OCI-LY1 (cell line): Measurements from ENCODE around the gene CHAT.

Experiments
- CTCF ChIP-seq: fragments of 200-600 bp; sonication (generic), shearing (Covaris generic); IDR thresholded peaks from 2 replicates; pipeline ENCODE4 v1.5.1; 2017; ENCODE audit warnings: mild to moderate bottlenecking, antibody characterized with exemption, low read length, moderate library complexity, mixed read lengths
- EZH2 ChIP-seq: fragments of 200-600 bp; sonication (generic), shearing (Covaris generic); IDR thresholded peaks from 2 replicates; pipeline ENCODE4 v1.8.0; 2017; ENCODE audit warnings: borderline replicate concordance, mixed run types, mild to moderate bottlenecking, antibody characterized with exemption, low read length, moderate library complexity, mixed read lengths

GRCh38 chr10:49696311-49696710 lies 82.5 kb downstream of the CHAT start:
- TF ChIP-seq CTCF: no peak
- no peak for TF ChIP-seq EZH2
